Neural progenitor cell (in vitro differentiated cells): ENCODE data around the gene BRD9. TPM values are rescaled to one million over a fixed set of nuclear protein-coding genes. Genes with fewer than 3 reads are reported as not detected.

Experiments used
- DNase-seq: peaks from one replicate; pipeline ENCODE4 v3.0.0-alpha.2; 2016; ENCODE audit warnings: low spot score
- H2AFZ ChIP-seq: fragments of 200-600 bp; sonication (generic); replicated peaks from 2 replicates; pipeline ENCODE4 v1.6.1; 2016; ENCODE audit warnings: antibody characterized with exemption
- H3F3A ChIP-seq: fragments of 200-600 bp; sonication (generic); 2 replicates; pipeline ENCODE4 v1.6.1; 2016; ENCODE audit warnings: antibody characterized with exemption, low read depth
- H3K27ac ChIP-seq: fragments of 200-600 bp; sonication (generic); 2 replicates; pipeline ENCODE4 v1.5.1; 2016; ENCODE audit warnings: mild to moderate bottlenecking
- H3K27me3 ChIP-seq: fragments of 200-600 bp; sonication (generic); 2 replicates; pipeline ENCODE4 v1.6.1; 2016; ENCODE audit warnings: mild to moderate bottlenecking, moderate library complexity
- H3K36me3 ChIP-seq: fragments of 200-600 bp; sonication (generic); 2 replicates; pipeline ENCODE4 v1.5.1; 2016
- H3K4me1 ChIP-seq: fragments of 200-600 bp; sonication (generic); 2 replicates; pipeline ENCODE4 v1.6.1; 2016; ENCODE audit warnings: mixed run types
- H3K4me2 ChIP-seq: fragments of 200-600 bp; sonication (generic); 2 replicates; pipeline ENCODE4 v1.6.1; 2016
- H3K4me3 ChIP-seq: fragments of 200-600 bp; sonication (generic); 2 replicates; pipeline ENCODE4 v1.5.1; 2016
- H3K79me2 ChIP-seq: fragments of 200-600 bp; sonication (generic); 2 replicates; pipeline ENCODE4 v1.6.1; 2016; ENCODE audit warnings: low read depth
- H3K9ac ChIP-seq: fragments of 200-600 bp; sonication (generic); 2 replicates; pipeline ENCODE4 v1.6.1; 2016
- H3K9me3 ChIP-seq: fragments of 200-600 bp; sonication (generic); 2 replicates; pipeline ENCODE4 v1.5.1; 2016; ENCODE audit warnings: low read depth
- H4K20me1 ChIP-seq: fragments of 200-600 bp; sonication (generic); 2 replicates; pipeline ENCODE4 v1.6.1; 2016; ENCODE audit warnings: low read depth
- H3K27ac Mint-ChIP-seq: 3 replicates; pipeline ENCODE4 v1.8.0; 2021; ENCODE audit warnings: mixed read lengths
- H3K27me3 Mint-ChIP-seq: 2 replicates; pipeline ENCODE4 v1.8.0; 2022; ENCODE audit warnings: low read depth, mild to moderate bottlenecking, inconsistent platforms, moderate library complexity, mixed read lengths; ENCODE audit not compliant: insufficient read depth
- H3K36me3 Mint-ChIP-seq: 3 replicates; pipeline ENCODE4 v1.8.0; 2021; ENCODE audit warnings: mixed read lengths
- H3K4me1 Mint-ChIP-seq: 3 replicates; pipeline ENCODE4 v1.8.0; 2021; ENCODE audit warnings: mixed read lengths
- H3K4me3 Mint-ChIP-seq: 3 replicates; pipeline ENCODE4 v1.8.0; 2021; ENCODE audit warnings: mild to moderate bottlenecking, moderate library complexity, mixed read lengths
- H3K9me3 Mint-ChIP-seq: 3 replicates; pipeline ENCODE4 v1.8.0; 2020; ENCODE audit warnings: mixed read lengths
- EZH2 ChIP-seq: fragments of 200-600 bp; sonication (generic); IDR thresholded peaks from 2 replicates; pipeline ENCODE4 v1.6.1; 2017; ENCODE audit warnings: antibody characterized with exemption, mild to moderate bottlenecking, moderate library complexity
- EZH2phosphoT487 ChIP-seq: fragments of 200-600 bp; sonication (generic); IDR thresholded peaks from 2 replicates; pipeline ENCODE4 v1.6.1; 2017; ENCODE audit warnings: antibody characterized with exemption
- total RNA-seq: library from RNA; depleted of rRNA; stranded (reverse); fragments of >200 nt; gene quantifications from 2 replicates; pipeline ENCODE4 v1.2.3, GENCODE V29; 2015; ENCODE audit warnings: low replicate concordance
- TF ChIP-seq, protein P1 (sequence below): fragments of 200-600 bp; sonication (generic); IDR thresholded peaks from 2 replicates; pipeline ENCODE4 v1.5.1; 2017; ENCODE audit warnings: antibody characterized with exemption, mild to moderate bottlenecking

The BRD9 gene
- total RNA-seq, 1 donor from 2014 or later, result 37.5 TPM

- no peaks in the 10 kb centered on the region for H3K9me3 Mint-ChIP-seq
- no peak overlapping the region for H3K9ac ChIP-seq
Measured at GRCh38 chr5:856531-857425, 35.8 kb downstream of the BRD9 start.

DNA sequence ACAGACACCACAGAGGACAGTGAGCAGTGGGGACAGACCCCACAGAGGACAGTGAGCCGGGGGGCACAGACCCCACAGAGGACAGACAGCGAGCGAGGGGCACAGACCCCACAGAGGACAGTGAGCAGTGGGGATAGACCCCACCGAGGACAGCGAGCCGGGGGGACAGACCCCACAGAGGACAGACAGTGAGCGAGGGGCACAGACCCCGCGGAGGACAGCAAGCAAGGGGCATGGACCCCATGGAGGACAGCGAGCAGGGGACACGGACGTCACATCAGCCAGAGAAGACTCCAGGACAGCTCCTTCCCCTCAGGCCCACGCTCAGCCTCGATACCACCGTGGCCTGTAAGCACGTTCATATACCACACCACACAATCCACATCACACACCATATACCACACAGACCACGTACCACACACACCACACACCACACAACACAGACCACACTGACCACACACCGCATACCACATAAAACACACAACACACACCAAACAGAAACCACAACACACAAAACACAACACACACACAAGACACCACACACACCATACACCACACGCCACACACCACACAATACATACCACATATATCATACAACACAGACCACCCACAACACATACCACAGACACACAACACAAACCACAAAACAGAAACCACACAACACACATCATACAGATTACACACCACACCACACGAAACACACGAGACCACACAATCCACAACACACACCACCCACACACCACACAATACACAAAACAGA is 36.6 kb downstream of the BRD9 start:
- Histone ChIP-seq H3K9me3 (no peaks in the 10 kb centered on the region), H3F3A (no peaks in the 10 kb centered on the region), H3K4me1 (peaks cover under 1% of the 10 kb centered on the region), H3K4me2 (no peak overlapping the region), H3K36me3 (no peaks in the 10 kb centered on the region), H3K4me3 (no peak overlapping the region), H4K20me1 (no peaks in the 10 kb centered on the region), H3K27me3 (no peaks in the 10 kb centered on the region), H3K79me2 (no peaks in the 10 kb centered on the region), H3K27ac (no peak overlapping the region), H3K9ac (no peak overlapping the region), H2AFZ (no peak overlapping the region)
- Mint-ChIP-seq H3K36me3 (no peaks in the 10 kb centered on the region), H3K27me3 (peaks cover 11% of the 10 kb centered on the region), H3K4me1 (peaks cover 4% of the 10 kb centered on the region), H3K27ac (no peak overlapping the region), H3K4me3 (no peak overlapping the region), H3K9me3 (no peaks in the 10 kb centered on the region)
- DNase-seq, result no peak
- no peak for TF ChIP-seq EZH2phosphoT487
- TF ChIP-seq, protein P1, sequence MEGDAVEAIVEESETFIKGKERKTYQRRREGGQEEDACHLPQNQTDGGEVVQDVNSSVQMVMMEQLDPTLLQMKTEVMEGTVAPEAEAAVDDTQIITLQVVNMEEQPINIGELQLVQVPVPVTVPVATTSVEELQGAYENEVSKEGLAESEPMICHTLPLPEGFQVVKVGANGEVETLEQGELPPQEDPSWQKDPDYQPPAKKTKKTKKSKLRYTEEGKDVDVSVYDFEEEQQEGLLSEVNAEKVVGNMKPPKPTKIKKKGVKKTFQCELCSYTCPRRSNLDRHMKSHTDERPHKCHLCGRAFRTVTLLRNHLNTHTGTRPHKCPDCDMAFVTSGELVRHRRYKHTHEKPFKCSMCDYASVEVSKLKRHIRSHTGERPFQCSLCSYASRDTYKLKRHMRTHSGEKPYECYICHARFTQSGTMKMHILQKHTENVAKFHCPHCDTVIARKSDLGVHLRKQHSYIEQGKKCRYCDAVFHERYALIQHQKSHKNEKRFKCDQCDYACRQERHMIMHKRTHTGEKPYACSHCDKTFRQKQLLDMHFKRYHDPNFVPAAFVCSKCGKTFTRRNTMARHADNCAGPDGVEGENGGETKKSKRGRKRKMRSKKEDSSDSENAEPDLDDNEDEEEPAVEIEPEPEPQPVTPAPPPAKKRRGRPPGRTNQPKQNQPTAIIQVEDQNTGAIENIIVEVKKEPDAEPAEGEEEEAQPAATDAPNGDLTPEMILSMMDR, result no peak
- TF ChIP-seq EZH2, result no peak

More at GRCh38 chr5:856531-857425, 35.8 kb downstream of the BRD9 start:
- DNase-seq, result no peak
- H3K4me3 ChIP-seq, result no peak overlapping the region
- H2AFZ ChIP-seq, result no peak overlapping the region
- no peaks in the 10 kb centered on the region for H3K27me3 ChIP-seq
- H4K20me1 ChIP-seq, result no peaks in the 10 kb centered on the region
- no peaks in the 10 kb centered on the region for H3K79me2 ChIP-seq
- TF ChIP-seq, protein P1, result no peak
- TF ChIP-seq EZH2phosphoT487 (no peak), EZH2 (no peak)
- H3K27me3 Mint-ChIP-seq, result peaks cover 12% of the 10 kb centered on the region
- H3K9me3 ChIP-seq, result no peaks in the 10 kb centered on the region
- no peak overlapping the region for H3K27ac ChIP-seq
- H3K4me2 ChIP-seq, result no peak overlapping the region
- no peak overlapping the region for H3K27ac Mint-ChIP-seq
- H3K36me3 Mint-ChIP-seq, result no peaks in the 10 kb centered on the region
- no peak overlapping the region for H3K4me3 Mint-ChIP-seq
- H3K36me3 ChIP-seq, result no peaks in the 10 kb centered on the region
- no peaks in the 10 kb centered on the region for H3K4me1 Mint-ChIP-seq
- H3F3A ChIP-seq, result no peaks in the 10 kb centered on the region
- no peaks in the 10 kb centered on the region for H3K4me1 ChIP-seq

GRCh38 chr5:854966-855743 is 37.4 kb downstream of the BRD9 start:
- Histone ChIP-seq H3K4me1 (peaks cover 4% of the 10 kb centered on the region), H3F3A (no peaks in the 10 kb centered on the region), H3K27me3 (no peaks in the 10 kb centered on the region), H3K36me3 (no peaks in the 10 kb centered on the region), H3K4me3 (no peak overlapping the region), H4K20me1 (no peaks in the 10 kb centered on the region), H3K9ac (no peak overlapping the region), H3K79me2 (no peaks in the 10 kb centered on the region), H2AFZ (no peak overlapping the region), H3K9me3 (no peaks in the 10 kb centered on the region), H3K4me2 (no peak overlapping the region), H3K27ac (no peak overlapping the region)
- H3K36me3 Mint-ChIP-seq, result no peaks in the 10 kb centered on the region
- TF ChIP-seq EZH2phosphoT487, result no peak
- no peak for TF ChIP-seq EZH2
- TF ChIP-seq, protein P1, result no peak
- H3K4me3 Mint-ChIP-seq, result no peak overlapping the region
- DNase-seq, result no peak
- peak overlapping the region; percentile 19 for H3K27ac Mint-ChIP-seq
- H3K4me1 Mint-ChIP-seq, result peaks cover 6% of the 10 kb centered on the region
- no peaks in the 10 kb centered on the region for H3K9me3 Mint-ChIP-seq
- peaks cover 11% of the 10 kb centered on the region for H3K27me3 Mint-ChIP-seq
